GM21526 (cell line): ENCODE data around the gene SNAP25.

Experiments used
- ATAC-seq: cut with Tn5 transposase; IDR thresholded peaks from one replicate; pipeline ENCODE4 v1.9.1; 2021; ENCODE audit warnings: moderate library complexity; ENCODE audit not compliant: unreplicated experiment, low FRiP score

SNAP25 gene

DNA sequence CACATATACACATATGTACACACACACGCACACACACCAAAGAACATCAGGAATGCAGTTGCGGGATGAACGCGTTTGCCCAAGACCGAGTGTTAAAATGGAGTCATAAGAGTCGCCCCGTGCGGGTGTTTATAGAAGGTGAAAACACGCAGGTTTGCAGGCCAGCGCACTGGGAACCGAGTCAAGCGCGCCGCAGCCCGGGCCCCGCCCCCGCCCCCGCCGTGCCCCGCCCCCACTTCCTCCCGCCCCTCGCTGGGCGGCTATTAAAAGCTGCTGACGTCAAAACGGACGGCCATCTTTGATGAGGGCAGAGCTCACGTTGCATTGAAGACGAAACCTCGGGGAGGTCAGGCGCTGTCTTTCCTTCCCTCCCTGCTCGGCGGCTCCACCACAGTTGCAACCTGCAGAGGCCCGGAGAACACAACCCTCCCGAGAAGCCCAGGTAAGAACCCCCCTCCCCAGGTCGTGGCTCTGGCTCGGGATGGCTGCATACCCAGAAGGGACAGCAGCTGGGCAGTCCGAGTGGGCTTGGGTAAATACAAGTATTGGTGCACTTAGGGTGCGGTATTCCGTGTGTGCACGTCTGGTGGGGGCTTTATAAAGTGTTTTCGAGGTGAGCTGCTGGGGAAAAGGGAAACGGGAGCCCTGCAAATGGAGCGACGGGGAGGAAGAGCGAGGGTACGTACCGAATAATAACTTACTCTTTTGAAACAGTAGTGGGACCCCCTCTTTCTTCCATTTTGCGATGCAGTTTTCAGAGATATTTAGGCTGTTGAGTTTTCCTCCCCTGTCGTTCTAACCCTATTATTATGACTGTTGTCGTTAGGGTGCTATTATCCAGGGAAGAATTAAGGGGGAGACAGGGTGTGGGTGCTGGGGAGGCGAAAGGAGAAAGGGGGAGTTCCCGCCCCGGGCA, at the start of gene SNAP25:
Gene SNAP25 (plus strand): TSS at position 295 of the 916 bp plus-strand sequence. CDS start 56,662 bp downstream, outside the sequence.
- no peak for ATAC-seq

DNA sequence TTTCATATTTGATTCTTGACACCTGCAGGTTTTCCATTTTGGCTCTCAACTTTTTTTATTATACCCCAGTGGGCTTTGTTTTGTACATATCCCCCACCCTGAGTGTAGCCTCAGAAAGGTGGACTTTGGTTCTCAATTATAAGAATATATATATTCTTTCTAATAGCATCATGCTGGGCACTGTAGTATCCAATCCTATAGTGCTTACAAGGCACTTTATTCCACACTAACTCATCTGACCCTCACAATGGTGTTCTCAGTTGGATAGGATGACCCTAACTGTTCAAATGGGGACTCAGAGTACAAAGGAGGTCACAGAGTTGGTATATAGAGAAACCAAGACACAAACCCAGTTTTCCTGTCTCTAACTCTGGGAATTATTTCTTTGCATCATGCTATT, 48.9 kb upstream of the SNAP25 start:
- ATAC-seq, result no peak

DNA sequence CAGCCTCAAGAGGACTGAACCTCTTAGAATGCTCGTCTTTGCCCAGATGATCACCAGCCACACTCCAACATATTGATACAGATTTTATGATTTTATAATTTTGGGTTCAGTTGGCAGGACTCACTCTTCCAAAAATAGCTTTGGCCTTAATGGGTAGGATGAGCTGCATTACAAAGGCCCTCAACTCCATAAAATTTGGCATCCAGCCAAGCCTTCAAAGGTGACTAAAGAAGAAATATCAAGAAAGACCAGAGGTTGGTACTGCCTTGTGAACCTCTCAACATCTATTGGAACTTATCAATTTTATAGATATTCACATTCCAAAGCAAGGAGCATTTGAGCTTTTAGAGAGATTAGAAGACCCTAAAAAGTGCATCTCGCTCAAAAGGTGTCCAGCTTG, 48.4 kb upstream of the SNAP25 start:
- no peak for ATAC-seq

DNA sequence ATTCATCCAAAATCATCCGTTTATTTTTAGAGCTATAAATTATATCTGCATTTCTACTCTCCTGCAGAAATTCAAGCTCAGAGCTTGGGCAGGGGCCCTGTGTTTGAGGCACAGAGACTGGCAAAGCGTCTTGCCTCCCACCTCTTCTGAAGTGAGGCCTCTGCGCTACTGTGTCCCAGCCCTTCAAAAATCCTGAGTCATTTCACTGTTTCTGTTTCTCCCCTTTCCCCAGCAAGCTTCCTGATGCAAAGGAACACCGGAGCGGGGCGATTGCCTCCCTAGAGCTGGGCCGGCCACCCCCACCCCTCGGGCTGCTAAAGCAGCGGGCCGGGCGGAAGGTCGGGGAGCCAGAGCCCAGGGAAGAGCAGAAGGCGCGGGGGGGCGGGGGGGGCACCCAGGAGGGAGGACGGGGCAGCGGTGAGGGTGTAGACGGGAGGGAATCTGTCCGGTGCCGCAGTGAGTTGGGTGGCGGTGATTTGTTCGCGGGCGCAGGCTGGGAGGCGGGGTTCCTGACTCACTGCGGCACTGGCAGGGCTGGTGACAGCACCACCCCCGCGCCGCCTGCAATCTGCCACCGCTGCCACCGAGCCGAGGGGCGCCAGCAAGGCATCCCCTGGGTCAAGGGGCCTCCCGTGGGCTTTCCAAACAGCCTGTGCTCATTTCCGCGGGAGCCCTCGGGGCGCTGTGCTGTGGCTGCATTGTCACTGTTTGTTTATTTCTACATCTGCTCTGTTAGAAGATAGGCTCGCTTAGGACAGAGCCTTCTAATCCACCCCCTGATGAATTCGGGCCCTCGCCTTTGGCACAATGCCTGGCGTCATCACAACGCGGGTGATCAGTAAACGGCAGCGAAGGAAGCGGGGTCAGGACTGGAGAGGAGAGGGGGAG, 46.5 kb upstream of the SNAP25 start:
- no peak for ATAC-seq

DNA sequence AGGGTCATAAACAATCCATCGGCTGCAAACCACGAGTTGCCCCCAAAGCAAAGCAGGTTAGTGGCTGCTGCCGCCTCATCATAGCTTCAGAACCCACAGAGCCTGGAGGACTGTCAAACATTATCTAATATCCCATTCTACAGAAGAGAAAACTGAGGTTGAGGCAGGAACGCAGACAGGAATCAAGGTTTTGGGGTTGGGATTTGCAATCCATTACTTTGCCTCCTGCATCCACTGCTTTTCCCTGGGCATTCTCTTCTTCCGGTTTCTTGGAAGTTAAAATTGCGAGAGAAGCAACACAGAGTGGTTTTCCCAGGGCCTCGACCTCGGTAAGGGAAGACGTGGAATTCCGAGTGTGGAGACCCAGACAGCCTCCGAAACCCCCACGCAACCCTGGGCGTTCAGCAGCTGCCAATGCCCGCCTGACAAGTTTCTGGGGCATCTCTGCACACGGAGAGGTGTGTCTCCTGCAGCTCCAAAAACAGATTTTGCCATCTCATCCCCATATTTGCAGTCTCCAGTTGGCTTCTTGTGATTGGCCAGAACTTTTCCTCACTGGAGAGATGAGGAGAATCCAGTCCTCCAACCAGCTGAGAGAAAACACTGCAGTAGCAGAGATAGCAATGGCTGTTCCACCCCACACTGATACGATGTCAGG, 45.5 kb upstream of the SNAP25 start:
- ATAC-seq, result no peak

DNA sequence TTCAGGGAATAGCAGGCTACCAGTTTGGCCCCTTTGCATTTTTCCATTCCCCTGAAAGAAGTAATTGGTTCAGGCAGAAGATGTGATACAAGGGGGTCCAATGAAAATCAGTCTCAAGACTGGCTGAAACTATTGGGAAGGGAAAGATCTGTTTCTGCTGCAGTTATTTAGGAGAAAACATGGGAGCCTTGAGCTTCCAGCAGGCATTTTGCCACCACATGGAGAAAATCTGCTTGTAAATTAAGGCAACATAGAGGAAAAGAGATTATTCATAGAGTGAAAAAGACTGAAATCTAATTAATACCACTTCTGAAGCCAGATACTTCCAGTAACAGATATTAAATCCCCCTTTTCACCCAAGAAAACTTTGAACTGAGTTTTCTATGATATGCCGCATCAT, 44.2 kb upstream of the SNAP25 start:
- ATAC-seq, result no peak

DNA sequence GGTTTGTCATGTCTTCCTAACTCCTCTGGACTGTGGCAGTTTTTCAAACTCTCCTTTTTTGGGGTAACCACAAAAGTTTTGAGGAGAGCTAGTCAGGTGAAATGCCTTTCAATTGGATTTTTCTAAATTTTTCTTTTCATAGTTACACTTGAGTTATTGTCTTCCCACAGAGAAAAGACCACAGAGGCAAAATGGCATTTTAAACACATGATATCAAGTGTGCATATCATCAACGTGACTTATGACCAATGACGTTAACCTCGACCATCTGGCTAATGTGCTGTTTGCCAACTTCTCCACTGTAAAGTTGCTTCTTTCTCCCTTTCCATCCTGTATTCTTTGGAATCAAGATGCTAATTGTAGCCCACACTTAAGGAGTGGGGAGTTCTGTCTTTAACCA, 41.3 kb upstream of the SNAP25 start:
- ATAC-seq, result no peak

DNA sequence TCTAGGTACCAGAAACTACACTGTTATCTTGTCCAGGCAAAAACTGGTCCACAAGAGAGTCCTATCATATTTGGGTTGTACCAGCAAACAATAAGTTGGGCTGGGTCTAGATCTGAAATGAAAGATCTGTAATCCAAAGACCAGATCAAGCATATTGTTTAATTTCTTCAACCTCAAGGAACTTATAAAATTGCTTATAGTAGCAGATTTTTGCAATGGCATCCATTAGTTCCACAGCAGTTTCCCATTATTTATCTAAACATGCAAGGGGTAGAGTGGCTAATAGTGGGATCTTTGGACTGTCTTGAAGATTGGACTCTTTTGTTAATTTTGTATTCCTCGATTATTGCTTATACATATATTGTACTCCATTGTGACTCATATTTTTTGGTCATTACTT, 40.5 kb upstream of the SNAP25 start:
- ATAC-seq, result no peak

DNA sequence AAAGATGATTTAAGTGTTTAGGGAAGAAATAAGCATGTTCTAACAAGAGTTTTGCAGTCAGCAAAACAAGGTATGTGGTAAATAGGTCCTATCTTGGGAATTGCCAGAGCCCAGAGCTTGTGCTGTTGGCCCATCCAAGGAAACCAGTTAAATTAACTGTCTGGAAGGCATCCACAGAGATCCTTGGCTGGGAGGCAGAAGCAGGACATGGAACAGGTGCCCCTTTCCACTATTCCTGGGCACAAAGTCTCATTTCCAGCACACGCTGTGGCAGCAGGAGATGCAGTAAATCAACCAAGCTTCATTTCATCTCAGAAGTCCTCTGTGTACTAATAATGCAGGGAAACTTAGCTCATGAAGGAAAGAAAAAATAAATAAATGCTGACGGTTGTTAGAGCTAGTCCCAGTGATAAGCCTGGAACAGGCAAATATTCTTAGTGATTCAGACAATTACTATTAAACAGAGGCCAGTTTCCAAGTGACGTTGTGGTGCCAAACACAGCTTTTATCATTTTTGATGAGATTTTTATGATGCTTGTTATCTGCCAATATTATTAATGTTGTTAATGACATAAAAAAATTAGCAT, 39.8 kb upstream of the SNAP25 start:
- no peak for ATAC-seq

DNA sequence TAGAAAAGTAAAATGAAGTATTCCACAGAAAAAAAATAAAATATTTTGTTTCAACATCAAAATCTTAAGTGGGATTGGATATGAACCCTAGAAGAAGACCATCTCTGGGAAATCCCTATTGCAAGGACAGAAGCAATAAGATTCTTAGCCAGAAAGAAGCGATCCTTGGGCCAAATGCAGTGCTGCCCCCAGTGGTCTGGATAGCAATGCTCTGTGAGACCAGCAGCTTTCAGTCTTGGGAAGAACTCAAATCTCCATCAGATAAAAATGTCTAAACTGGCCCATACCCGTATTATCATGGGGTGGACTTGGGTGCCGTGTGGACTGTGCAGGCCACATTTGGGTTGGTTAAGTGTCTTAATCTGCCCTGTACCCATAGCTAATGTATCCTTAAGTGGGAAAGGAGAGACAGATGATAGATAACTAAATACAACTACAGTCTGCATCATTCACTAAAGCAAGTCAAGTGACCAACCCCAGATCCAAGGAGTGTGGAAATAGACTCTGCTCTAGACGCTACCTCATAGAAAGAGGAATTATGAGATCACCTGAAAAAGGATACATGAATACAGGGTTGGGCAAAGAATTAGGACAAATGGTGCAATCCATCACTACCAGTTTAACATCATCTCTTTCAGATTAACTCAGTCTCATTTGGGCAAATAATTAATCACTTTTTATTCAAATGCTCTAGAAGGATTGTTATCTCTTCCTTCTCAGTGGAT, 38.9 kb upstream of the SNAP25 start:
- ATAC-seq, result no peak

DNA sequence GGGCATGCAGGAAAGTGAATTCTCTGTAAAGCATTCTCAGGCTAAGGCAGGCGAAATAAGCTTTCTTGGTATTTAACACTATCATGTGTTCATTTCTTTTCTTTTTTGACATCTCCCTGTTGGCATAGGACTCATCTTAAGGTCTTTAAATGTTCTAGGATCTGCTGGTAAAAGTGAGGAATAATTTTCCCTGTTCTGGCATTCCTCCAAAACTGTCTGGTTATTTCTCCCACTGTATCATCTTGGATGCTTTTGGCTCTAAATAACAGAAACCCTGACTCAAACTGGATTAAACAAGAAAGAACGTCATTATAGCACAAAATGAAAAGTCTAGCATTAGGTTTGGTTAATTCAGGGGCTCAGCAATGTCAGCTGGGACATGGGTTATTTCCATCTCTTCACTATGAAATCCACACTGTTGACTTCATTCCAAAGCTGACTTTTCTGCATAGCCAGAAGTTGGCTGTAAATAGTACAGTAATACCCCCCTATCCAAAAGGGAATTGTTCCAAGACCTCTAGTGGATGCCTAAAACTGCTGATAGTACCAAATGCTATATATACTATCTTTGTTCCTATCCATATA, 37.9 kb upstream of the SNAP25 start:
- ATAC-seq, result no peak

DNA sequence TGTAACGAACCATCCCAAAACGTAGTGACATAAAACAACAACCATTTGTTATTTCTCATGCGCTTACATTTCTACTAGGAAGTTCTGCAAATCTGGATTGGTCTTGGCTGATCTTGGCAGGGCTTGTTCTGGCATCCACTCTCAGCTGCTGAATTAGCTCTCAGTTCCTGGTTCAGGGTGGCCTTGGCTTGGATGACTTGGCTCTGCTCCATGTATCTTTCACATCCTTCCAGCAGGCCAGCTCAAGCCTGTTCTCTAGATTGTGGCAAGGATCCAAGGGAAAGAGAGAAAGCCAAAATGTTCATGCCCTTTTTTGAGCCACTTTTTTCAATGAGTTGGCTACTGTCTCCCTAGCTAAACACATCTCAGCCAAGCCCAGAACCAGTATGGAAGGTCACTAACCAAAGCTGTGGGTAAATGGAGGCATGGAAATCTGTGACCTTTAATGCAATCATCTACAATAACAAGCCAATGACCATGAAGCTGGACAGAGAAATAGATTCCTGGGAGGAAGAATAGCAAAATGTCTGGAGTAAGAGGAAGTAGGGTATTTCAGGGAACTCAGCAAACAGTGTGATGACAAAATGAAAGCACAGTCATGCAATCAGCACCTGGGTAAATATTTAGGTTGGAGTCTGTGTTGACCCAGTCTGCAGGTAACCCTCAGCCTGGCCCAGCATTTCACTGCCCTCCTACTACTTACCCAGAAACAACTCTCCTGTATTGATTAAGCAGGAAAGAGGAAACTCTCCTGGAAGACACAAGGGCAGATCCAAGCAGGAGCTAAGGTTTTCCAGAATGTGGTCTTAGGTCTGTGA, 32.7 kb upstream of the SNAP25 start:
- ATAC-seq, result no peak

DNA sequence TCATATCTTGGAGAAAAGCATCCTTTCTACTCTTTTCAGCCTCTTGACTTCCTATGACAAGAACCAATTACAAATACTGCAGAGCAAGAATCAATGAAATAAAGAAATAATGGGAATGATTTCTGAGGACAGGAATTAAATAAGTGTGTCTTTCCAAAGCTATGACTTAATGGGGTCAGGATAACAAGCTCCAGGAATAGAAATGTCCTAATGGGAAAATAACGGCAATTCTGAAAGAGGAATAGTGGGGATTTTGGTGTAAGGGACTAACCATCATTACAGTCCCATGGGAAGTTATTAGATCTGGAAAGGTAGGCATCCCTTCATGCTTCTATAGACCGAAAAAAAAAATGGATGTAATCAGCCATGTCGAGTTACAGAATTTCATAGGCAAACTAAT, 28.2 kb upstream of the SNAP25 start:
- no peak for ATAC-seq

DNA sequence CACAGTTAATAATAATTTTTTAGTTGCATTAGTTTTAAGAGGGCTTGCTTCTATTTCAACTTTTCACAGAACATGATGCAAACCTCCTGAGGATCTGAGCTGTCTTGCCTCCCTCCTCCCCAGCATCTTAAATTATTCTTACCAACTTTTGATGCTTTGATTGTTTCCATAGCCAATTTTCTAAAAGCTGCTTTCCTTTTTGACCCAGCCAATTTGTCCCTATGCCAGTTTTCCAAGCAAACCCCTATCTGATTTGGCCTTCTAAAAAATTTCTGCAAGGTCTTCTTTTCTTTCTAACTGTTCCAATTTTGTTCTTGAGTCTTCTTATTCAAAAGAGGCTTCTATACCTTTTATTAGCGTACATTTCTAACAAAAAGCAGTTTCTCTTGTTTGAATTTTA, 26.5 kb upstream of the SNAP25 start:
- ATAC-seq, result no peak

DNA sequence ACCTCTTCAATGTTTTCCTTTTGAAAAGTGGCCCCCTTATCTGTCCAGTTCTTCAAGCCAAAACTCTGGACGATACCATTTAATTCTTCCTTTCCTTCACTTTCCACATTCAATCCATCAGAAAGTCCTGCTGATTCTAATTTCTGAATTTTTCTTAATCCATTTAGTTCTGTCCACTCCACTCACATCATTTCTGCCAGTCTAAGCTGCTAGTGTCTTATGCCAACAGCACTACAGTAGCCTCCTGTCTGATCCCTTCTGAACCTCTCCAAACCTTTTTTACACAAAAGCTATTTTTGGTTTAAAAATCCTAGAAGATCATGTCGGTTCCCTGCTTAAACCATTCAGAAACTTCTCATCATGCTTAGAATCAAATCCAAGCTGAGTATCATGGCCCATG, 24.5 kb upstream of the SNAP25 start:
- no peak for ATAC-seq

DNA sequence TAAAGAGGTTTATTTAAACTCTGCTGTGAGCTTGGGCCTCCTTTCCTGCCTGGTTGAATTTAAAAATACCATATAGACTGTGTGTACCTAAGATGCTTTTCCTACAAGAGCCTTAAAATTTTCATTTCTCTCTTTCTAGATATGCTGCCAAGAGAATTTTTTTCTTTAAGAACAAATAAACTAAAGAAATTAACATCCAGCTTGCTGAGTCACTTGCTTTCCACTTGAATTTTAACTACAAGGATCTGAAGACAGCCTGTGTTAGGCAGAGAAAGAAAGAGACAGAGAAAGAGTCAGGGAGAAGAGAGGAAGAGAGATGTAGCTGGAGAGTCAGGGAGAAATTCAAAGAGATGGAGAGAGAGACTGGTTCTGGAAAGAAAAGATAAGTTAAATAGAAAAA, 18.3 kb upstream of the SNAP25 start:
- no peak for ATAC-seq

DNA sequence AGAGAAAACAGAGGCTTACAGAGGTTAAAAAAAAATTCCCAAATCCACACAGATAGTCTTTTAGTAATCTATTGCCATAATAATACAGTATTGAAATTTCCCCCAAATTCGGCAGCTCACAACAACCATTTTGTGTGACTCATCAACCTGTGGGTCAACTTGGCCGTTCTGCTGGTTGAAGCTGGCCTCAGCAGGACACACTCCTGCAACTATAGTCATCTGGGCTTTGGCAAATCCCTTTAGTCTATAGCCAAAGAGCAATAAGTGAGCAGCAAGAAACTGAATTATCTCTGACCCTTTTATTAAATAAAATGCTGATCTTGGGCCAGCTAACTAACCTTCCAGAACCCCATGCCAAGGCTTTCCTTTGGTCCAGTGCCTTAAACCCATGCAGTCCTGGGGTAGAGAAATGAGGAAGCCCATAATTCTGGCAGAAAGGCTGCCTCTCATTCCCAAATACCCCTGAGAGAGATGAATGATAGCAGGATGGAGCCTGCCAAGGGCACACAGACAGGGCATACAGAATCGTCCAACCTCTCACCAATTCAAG, 17.2 kb upstream of the SNAP25 start:
- ATAC-seq, result no peak

DNA sequence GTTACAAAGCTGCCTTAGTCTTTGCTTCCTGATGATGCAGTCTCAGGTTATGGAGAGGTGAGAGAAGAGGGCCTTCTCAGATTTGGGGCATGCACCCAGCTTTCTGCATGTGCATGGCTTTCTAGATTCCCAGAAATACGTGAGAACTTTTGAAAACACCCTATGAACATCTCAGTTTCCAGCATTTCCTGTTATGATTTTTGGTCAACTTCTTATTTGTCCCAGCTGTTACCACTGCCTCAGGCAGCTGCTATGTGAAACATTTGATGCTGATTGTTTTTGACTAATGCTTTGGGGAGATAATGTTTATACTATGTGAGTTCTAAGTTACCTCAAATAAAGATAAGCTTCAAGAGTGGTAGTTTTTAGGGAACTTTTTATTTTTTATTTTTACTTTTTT, 9.5 kb upstream of the SNAP25 start:
- no peak for ATAC-seq

DNA sequence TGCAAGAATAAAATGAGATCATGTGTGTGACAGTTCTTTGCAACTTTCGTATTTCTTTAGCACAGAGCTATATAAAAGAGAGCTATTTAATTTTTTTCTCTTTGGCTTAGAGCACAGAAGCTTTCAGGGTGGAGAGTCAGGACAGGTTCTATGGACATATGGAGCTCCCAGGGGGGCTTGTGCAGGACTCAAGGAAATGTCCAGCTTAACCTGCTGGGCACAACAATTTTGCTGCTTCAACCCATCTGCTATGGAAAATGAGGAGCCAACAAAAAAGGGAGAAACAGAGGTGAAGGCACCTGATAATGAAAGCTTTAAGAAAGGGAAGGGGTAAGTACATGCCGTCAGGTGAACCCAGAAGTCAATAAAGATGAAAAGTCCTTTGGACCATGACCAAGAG, 5.1 kb upstream of the SNAP25 start:
- ATAC-seq, result no peak
